PC-3 (cell line): ENCODE data around the gene FGGY. TPM values are rescaled to one million over a fixed set of nuclear protein-coding genes. Genes with fewer than 3 reads are reported as not detected.

Experiments used
- ATAC-seq: fragments of 200-7000 bp; cut with Tn5 transposase; 2 replicates; pipeline ENCODE4 v1.9.1; 2020; ENCODE audit warnings: mild to moderate bottlenecking, moderate library complexity
- BruUV-seq: library from RNA; stranded (reverse); fragments of 400-500 nt; replicated peaks from 2 replicates; lab custom pipeline; 2021; lab: Mats Ljungman, UMichigan
- CTCF ChIA-PET: fragments of 300-600 bp; sonication (Branson Sonifier 250); formaldehyde crosslinking; loops from one replicate; lab custom pipeline; 2022; ENCODE audit warnings: antibody characterized with exemption; lab: Charles Lee
- POLR2A ChIA-PET: fragments of 300-600 bp; sonication (Branson Sonifier 250); formaldehyde crosslinking; loops from one replicate; lab custom pipeline; 2022; ENCODE audit warnings: antibody characterized with exemption; ENCODE audit not compliant: unreplicated experiment; lab: Charles Lee
- DNase-seq: peaks from one replicate; pipeline ENCODE4 v3.0.0-alpha.2; 2015
- H2AFZ ChIP-seq: fragments of 300-600 bp; sonication (generic); 2 replicates; pipeline ENCODE4 v1.6.0; 2016; ENCODE audit warnings: antibody characterized with exemption, low read length
- H3F3A ChIP-seq: fragments of 300-600 bp; sonication (generic); one replicate; pipeline ENCODE4 v1.6.0; 2017; ENCODE audit warnings: antibody characterized with exemption, low read length, control low read depth, mild to moderate bottlenecking; ENCODE audit not compliant: unreplicated experiment
- H3K27ac ChIP-seq: fragments of 300-600 bp; sonication (generic); 2 replicates; pipeline ENCODE4 v1.5.1; 2016; ENCODE audit warnings: mild to moderate bottlenecking, low read length
- H3K27me3 ChIP-seq: fragments of 300-600 bp; sonication (generic); 2 replicates; pipeline ENCODE4 v1.6.1; 2016; ENCODE audit warnings: low read length, mixed read lengths
- H3K36me3 ChIP-seq: fragments of 300-600 bp; sonication (generic); 2 replicates; pipeline ENCODE4 v1.6.1; 2016; ENCODE audit warnings: low read depth, mixed run types, low read length, mixed read lengths
- H3K4me1 ChIP-seq: fragments of 300-600 bp; sonication (generic); 2 replicates; pipeline ENCODE4 v1.5.1; 2016; ENCODE audit warnings: low read length; ENCODE audit not compliant: insufficient read depth
- H3K4me2 ChIP-seq: fragments of 300-600 bp; sonication (generic); 2 replicates; pipeline ENCODE4 v1.6.0; 2016; ENCODE audit warnings: low read length
- H3K4me3 ChIP-seq: fragments of 300-600 bp; sonication (generic); 2 replicates; pipeline ENCODE4 v1.5.1; 2016; ENCODE audit warnings: mild to moderate bottlenecking, low read length, mixed read lengths
- H3K79me2 ChIP-seq: fragments of 300-600 bp; sonication (generic); 2 replicates; pipeline ENCODE4 v1.6.1; 2017; ENCODE audit warnings: low read length, mixed read lengths
- H3K9ac ChIP-seq: fragments of 300-600 bp; sonication (generic); 2 replicates; pipeline ENCODE4 v1.6.0; 2016; ENCODE audit warnings: mild to moderate bottlenecking, low read length
- H3K9me2 ChIP-seq: fragments of 300-600 bp; sonication (generic); replicated peaks from 2 replicates; pipeline ENCODE4 v1.6.1; 2016; ENCODE audit warnings: mixed run types, low read length, mixed read lengths
- H3K9me3 ChIP-seq: fragments of 300-600 bp; sonication (generic); 2 replicates; pipeline ENCODE4 v1.6.1; 2016; ENCODE audit warnings: low read length, mixed read lengths
- H4K20me1 ChIP-seq: fragments of 300-600 bp; sonication (generic); 2 replicates; pipeline ENCODE4 v1.6.1; 2016; ENCODE audit warnings: low read length, mixed read lengths
- EZH2 ChIP-seq: fragments of 300-600 bp; sonication (generic); IDR thresholded peaks from one replicate; pipeline ENCODE4 v1.6.1; 2017; ENCODE audit warnings: antibody characterized with exemption, mild to moderate bottlenecking, low read length; ENCODE audit not compliant: unreplicated experiment
- EZH2phosphoT487 ChIP-seq: fragments of 300-600 bp; sonication (generic); IDR thresholded peaks from 2 replicates; pipeline ENCODE4 v1.6.1; 2018; ENCODE audit warnings: mild to moderate bottlenecking, antibody characterized with exemption, low read length, borderline replicate concordance
- intact Hi-C: fragments of 100-400 bp; cut with micrococcal nuclease; formaldehyde crosslinking; loops from 2 replicates; pipeline ENCODE4 v1.9.0; 2023
- total RNA-seq: library from RNA; depleted of rRNA; stranded (reverse); fragments of >200 nt; gene quantifications from 2 replicates; pipeline ENCODE4 v1.2.3, GENCODE V29; 2014
- TF ChIP-seq, protein P1 (sequence below): fragments of 300-600 bp; sonication (generic); conservative IDR thresholded peaks from 2 replicates; pipeline ENCODE4 v1.5.1; 2017; ENCODE audit warnings: antibody characterized with exemption, low read depth, mild to moderate bottlenecking, low read length

FGGY gene
- total RNA-seq, 1 experiment from 2014 or later = 7.4 TPM

GRCh38 chr1:59718989-59719360, 422.1 kb downstream of the FGGY start:
- Histone ChIP-seq H3K4me1 (no peaks in the 10 kb centered on the region), H3K9me2 (no peaks in the 10 kb centered on the region), H3K79me2 (no peaks in the 10 kb centered on the region), H3K9me3 (no peaks in the 10 kb centered on the region), H3K27ac (no peak overlapping the region), H3K36me3 (no peaks in the 10 kb centered on the region), H4K20me1 (no peaks in the 10 kb centered on the region), H3K4me3 (no peak overlapping the region), H3K4me2 (no peak overlapping the region), H2AFZ (no peak overlapping the region), H3F3A (no peaks in the 10 kb centered on the region), H3K9ac (no peak overlapping the region), H3K27me3 (no peaks in the 10 kb centered on the region)
- CTCF ChIA-PET = interaction anchor here (0.5 to 0.6 kb wide), 2 partner anchors 20 to 1039 kb away, joined by 4 to 7 read pairs; no protein-coding TSS in a partner anchor
- no peak for DNase-seq
- no TSS peak for BruUV-seq
- no peak for ATAC-seq
- TF ChIP-seq, protein P1, sequence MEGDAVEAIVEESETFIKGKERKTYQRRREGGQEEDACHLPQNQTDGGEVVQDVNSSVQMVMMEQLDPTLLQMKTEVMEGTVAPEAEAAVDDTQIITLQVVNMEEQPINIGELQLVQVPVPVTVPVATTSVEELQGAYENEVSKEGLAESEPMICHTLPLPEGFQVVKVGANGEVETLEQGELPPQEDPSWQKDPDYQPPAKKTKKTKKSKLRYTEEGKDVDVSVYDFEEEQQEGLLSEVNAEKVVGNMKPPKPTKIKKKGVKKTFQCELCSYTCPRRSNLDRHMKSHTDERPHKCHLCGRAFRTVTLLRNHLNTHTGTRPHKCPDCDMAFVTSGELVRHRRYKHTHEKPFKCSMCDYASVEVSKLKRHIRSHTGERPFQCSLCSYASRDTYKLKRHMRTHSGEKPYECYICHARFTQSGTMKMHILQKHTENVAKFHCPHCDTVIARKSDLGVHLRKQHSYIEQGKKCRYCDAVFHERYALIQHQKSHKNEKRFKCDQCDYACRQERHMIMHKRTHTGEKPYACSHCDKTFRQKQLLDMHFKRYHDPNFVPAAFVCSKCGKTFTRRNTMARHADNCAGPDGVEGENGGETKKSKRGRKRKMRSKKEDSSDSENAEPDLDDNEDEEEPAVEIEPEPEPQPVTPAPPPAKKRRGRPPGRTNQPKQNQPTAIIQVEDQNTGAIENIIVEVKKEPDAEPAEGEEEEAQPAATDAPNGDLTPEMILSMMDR = no peak
- TF ChIP-seq EZH2phosphoT487 (no peak), EZH2 (no peak)
- intact Hi-C loops = no loop called here
- POLR2A ChIA-PET = no interaction called here

DNA sequence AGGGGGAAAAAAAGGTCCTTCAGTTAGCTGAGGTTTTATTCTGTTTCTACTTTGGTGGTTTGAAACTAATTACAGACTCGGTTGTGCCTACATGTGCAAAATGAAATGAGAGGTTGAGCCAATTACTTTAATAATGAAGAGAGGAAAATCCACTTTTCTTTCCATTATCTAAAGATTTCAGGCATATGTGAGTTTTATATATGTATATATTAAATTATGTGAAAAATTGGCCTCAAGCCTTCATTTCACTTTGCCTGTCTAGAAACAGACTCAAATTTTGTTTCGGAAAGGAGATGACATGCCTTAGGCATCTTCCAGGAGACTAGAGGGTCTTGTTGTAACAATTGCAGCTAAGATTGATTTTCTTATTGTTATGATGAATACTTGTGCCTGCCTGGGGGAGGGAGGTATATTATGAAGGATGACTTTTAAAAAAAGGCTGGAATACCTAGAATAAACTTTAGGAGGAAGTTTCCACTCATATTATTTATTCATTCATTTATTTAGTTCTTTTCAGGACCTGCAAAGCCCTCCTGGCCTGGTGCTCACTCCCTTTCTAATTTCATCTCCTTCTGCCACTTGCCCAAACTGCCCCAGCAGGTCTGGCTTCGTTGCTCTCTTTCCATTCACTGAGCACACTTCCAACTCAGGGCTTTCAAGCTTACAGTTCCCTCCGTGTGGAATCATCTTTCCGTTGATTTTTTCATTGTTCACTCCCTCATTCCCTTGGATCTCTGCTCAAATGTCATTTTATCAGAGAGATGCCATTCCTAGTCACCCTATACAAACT, 423.6 kb downstream of the FGGY start:
- intact Hi-C loops = no loop called here
- Histone ChIP-seq H3K9me2 (no peaks in the 10 kb centered on the region), H3K4me3 (no peak overlapping the region), H3K27me3 (no peaks in the 10 kb centered on the region), H2AFZ (no peak overlapping the region), H3K36me3 (no peaks in the 10 kb centered on the region), H3K79me2 (no peaks in the 10 kb centered on the region), H3K4me2 (no peak overlapping the region), H3K9me3 (no peaks in the 10 kb centered on the region), H4K20me1 (no peaks in the 10 kb centered on the region), H3F3A (no peaks in the 10 kb centered on the region), H3K27ac (no peak overlapping the region), H3K9ac (no peak overlapping the region), H3K4me1 (no peaks in the 10 kb centered on the region)
- ATAC-seq = peak; percentile 33
- peak; percentile 23 for DNase-seq
- no peak for TF ChIP-seq EZH2
- TF ChIP-seq, protein P1 = no peak
- TF ChIP-seq EZH2phosphoT487 = no peak
- ChIA-PET POLR2A (interaction anchor here (0.5 kb wide), 1 partner anchor 287 kb away, joined by 3 read pairs; no protein-coding TSS in a partner anchor), CTCF (no interaction called here)
- BruUV-seq = no TSS peak

DNA sequence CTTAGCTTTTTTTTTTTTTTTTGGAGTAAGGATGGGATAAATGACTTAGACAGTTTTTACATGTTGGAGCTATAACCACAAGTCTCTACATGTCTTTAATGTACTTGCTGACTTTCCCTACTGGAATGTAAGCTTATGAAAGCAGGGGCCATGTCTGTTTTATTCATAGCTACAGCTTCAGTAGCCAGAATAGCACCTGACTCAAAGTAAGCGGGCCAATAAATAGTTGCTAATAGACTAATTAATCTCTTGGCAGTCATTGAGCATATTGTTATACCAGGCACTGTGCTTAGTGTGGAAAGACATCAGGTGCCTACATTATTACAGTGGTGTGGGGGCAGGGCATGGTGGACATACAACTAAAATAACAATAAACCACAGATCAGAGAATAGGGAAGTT, 433.4 kb downstream of the FGGY start:
- Histone ChIP-seq H3F3A (no peaks in the 10 kb centered on the region), H3K27ac (peak overlapping the region; percentile 64), H3K4me3 (no peak overlapping the region), H3K9me2 (no peaks in the 10 kb centered on the region), H4K20me1 (no peaks in the 10 kb centered on the region), H3K79me2 (no peaks in the 10 kb centered on the region), H3K9ac (no peak overlapping the region), H3K4me1 (peaks cover 17% of the 10 kb centered on the region), H3K9me3 (no peaks in the 10 kb centered on the region), H3K4me2 (peak overlapping the region; percentile 25; the same call in 1 of the 2 replicates), H3K27me3 (no peaks in the 10 kb centered on the region), H2AFZ (peak overlapping the region; percentile 63), H3K36me3 (no peaks in the 10 kb centered on the region)
- ChIA-PET CTCF (no interaction called here), POLR2A (no interaction called here)
- DNase-seq (peak; percentile 28), ATAC-seq (no peak; the same call in 1 of the 2 replicates)
- no TSS peak for BruUV-seq
- TF ChIP-seq EZH2 (no peak), EZH2phosphoT487 (no peak)
- TF ChIP-seq, protein P1 = no peak
- intact Hi-C loops = no loop called here
